GM21447 (cell line): ENCODE results near the gene P3R3URF.
A peak's percentile ranks its signal among the peaks of the same experiment; 100 is the strongest.
"Not testable (repeated sequence)": the region's sequence is repeated elsewhere in the genome, so short reads cannot be mapped to it uniquely, and the experiment has no call there.

ENCODE experiments used
- ATAC-seq: cut with Tn5 transposase; IDR thresholded peaks from one replicate; pipeline ENCODE4 v1.9.1; 2021; ENCODE audit not compliant: unreplicated experiment

The P3R3URF gene

GRCh38 chr1:46176211-46176865 is at the start of gene P3R3URF:
Gene P3R3URF, minus strand, starts transcription at chr1:46176488. Its CDS starts 17 bp downstream, at chr1:46176471.
- ATAC-seq, result no peak

- ATAC-seq, result no peak
Observed at GRCh38 chr1:46224966-46225365, 48.7 kb upstream of the P3R3URF start.

GRCh38 chr1:46223472-46223943 is 47.2 kb upstream of the P3R3URF start:
- no peak for ATAC-seq

GRCh38 chr1:46223055-46223454 is 46.8 kb upstream of the P3R3URF start:
- not testable (repeated sequence) for ATAC-seq

GRCh38 chr1:46221749-46222148 is 45.5 kb upstream of the P3R3URF start:
- no peak for ATAC-seq

- no peak for ATAC-seq
Observed at GRCh38 chr1:46220808-46221207, 44.5 kb upstream of the P3R3URF start.

- no peak for ATAC-seq
Observed at GRCh38 chr1:46219551-46220520, 43.5 kb upstream of the P3R3URF start.

GRCh38 chr1:46218443-46218842 is 42.2 kb upstream of the P3R3URF start:
- ATAC-seq, result no peak

- no peak for ATAC-seq
Observed at GRCh38 chr1:46215504-46215903, 39.2 kb upstream of the P3R3URF start.

GRCh38 chr1:46211051-46211450 is 34.8 kb upstream of the P3R3URF start:
- ATAC-seq, result no peak

- ATAC-seq, result no peak
Observed at GRCh38 chr1:46210561-46210960, 34.3 kb upstream of the P3R3URF start.

GRCh38 chr1:46206399-46206798 is 30.1 kb upstream of the P3R3URF start:
- ATAC-seq, result no peak

GRCh38 chr1:46205791-46206190 is 29.5 kb upstream of the P3R3URF start:
- no peak for ATAC-seq

GRCh38 chr1:46205141-46205540 is 28.9 kb upstream of the P3R3URF start:
- ATAC-seq, result no peak

- ATAC-seq, result no peak
Observed at GRCh38 chr1:46204406-46204742, 28.1 kb upstream of the P3R3URF start.

GRCh38 chr1:46203738-46204405 is 27.6 kb upstream of the P3R3URF start:
- ATAC-seq, result no peak

GRCh38 chr1:46199233-46199749 is 23.0 kb upstream of the P3R3URF start:
- no peak for ATAC-seq

- peak; percentile 78 for ATAC-seq
Observed at GRCh38 chr1:46197964-46198811, 21.9 kb upstream of the P3R3URF start, which contains the start of gene POMGNT1. Gene POMGNT1, minus strand, starts transcription at chr1:46198434. Its CDS starts 613 bp downstream, at chr1:46197821.

GRCh38 chr1:46197560-46197963 is 21.3 kb upstream of the P3R3URF start:
- no peak for ATAC-seq

- ATAC-seq, result no peak
Observed at GRCh38 chr1:46196609-46197008, 20.3 kb upstream of the P3R3URF start.
